Naive B cell (primary cell): ENCODE measurements around the gene LAMA2. TPM values are rescaled to one million over a fixed set of nuclear protein-coding genes. Genes with fewer than 3 reads are reported as not detected.

Source experiments
- ATAC-seq, 2 donors: fragments of 150-1000 bp; cut with Tn5 transposase; 2 replicates each; pipeline ENCODE4 v1.10.0; 2021; ENCODE audit warnings: low read depth in 2 of 2, mild to moderate bottlenecking in 2 of 2, moderate library complexity in 2 of 2
- DNase-seq: peaks from one replicate; pipeline ENCODE4 v3.0.0; 2022
- H3K27ac Mint-ChIP-seq, 6 donors: one replicate each; pipeline ENCODE4 v1.8.0; 2020 to 2022; ENCODE audit warnings: mild to moderate bottlenecking in 6 of 6, mixed read lengths in 6 of 6, moderate library complexity in 5 of 6, inconsistent platforms in 2 of 6
- H3K27me3 Mint-ChIP-seq, 3 donors: one replicate each; pipeline ENCODE4 v1.8.0; 2021 to 2022; ENCODE audit warnings: mixed read lengths in 3 of 3, mild to moderate bottlenecking in 1 of 3
- H3K36me3 Mint-ChIP-seq, 2 donors: one replicate each; pipeline ENCODE4 v1.8.0; 2020 to 2022; ENCODE audit warnings: mixed read lengths in 2 of 2, inconsistent platforms in 1 of 2, mild to moderate bottlenecking in 1 of 2
- H3K4me1 Mint-ChIP-seq, 3 donors: one replicate each; pipeline ENCODE4 v1.8.0; 2020 to 2022; ENCODE audit warnings: mixed read lengths in 3 of 3, inconsistent platforms in 1 of 3, mild to moderate bottlenecking in 1 of 3, moderate library complexity in 1 of 3
- H3K4me3 Mint-ChIP-seq, 8 donors: one replicate each; pipeline ENCODE4 v1.8.0; 2020 to 2022; ENCODE audit warnings: mild to moderate bottlenecking in 8 of 8, mixed read lengths in 8 of 8, moderate library complexity in 8 of 8, inconsistent platforms in 2 of 8
- H3K9me3 Mint-ChIP-seq, 7 donors: one replicate each; pipeline ENCODE4 v1.8.0; 2020 to 2022; ENCODE audit warnings: mixed read lengths in 7 of 7, mild to moderate bottlenecking in 5 of 7, inconsistent platforms in 2 of 7, moderate library complexity in 1 of 7
- polyA plus RNA-seq, 6 donors: library from polyadenylated mRNA; unstranded; fragments of 300-500 nt; fragmentation: Illumina TruSeq; gene quantifications; one replicate each; pipeline ENCODE4 v1.2.3, GENCODE V29; 2021; ENCODE audit warnings: low read depth in 6 of 6

Gene LAMA2
- polyA plus RNA-seq, 6 donors from 2014 or later: 0.28 TPM; not detected in 5

GRCh38 chr6:129175066-129175465 lies 292.1 kb downstream of the LAMA2 start:
- DNase-seq: no peak
- H3K4me1 Mint-ChIP-seq: no peaks in the 10 kb centered on the region
- H3K36me3 Mint-ChIP-seq: no peaks in the 10 kb centered on the region
- H3K27ac Mint-ChIP-seq: no peak overlapping the region
- no peak overlapping the region for H3K4me3 Mint-ChIP-seq
- H3K27me3 Mint-ChIP-seq: peaks cover 0 to 8% (median 0%) of the 10 kb centered on the region in 3 donors
- H3K9me3 Mint-ChIP-seq: peaks cover 0 to 5% (median 4%) of the 10 kb centered on the region in 7 donors
- no peak for ATAC-seq

GRCh38 chr6:129177801-129178200 lies 294.9 kb downstream of the LAMA2 start:
- H3K4me3 Mint-ChIP-seq: no peak overlapping the region
- DNase-seq (no peak), ATAC-seq (no peak)
- H3K27ac Mint-ChIP-seq: peak overlapping the region in 1 of 6 donors; percentile 72
- peaks cover 0 to 8% (median 0%) of the 10 kb centered on the region in 3 donors for H3K27me3 Mint-ChIP-seq
- H3K36me3 Mint-ChIP-seq: no peaks in the 10 kb centered on the region
- H3K4me1 Mint-ChIP-seq: no peaks in the 10 kb centered on the region
- H3K9me3 Mint-ChIP-seq: peaks cover 0 to 7% (median 3%) of the 10 kb centered on the region in 7 donors

GRCh38 chr6:129179283-129179682 lies 296.3 kb downstream of the LAMA2 start:
- Mint-ChIP-seq H3K27me3 (no peaks in the 10 kb centered on the region), H3K36me3 (no peaks in the 10 kb centered on the region), H3K27ac (no peak overlapping the region), H3K4me3 (no peak overlapping the region), H3K4me1 (no peaks in the 10 kb centered on the region), H3K9me3 (peaks cover 0 to 4% (median 0%) of the 10 kb centered on the region in 7 donors)
- DNase-seq (no peak), ATAC-seq (no peak)

- ATAC-seq: no peak
- Mint-ChIP-seq H3K27ac (peak overlapping the region in 1 of 6 donors; percentile 23), H3K36me3 (no peaks in the 10 kb centered on the region), H3K27me3 (no peaks in the 10 kb centered on the region), H3K4me3 (no peak overlapping the region), H3K4me1 (no peaks in the 10 kb centered on the region), H3K9me3 (peaks cover 0 to 3% (median 0%) of the 10 kb centered on the region in 7 donors)
- DNase-seq: no peak
Observed at GRCh38 chr6:129181001-129181400, 298.1 kb downstream of the LAMA2 start.

GRCh38 chr6:129183187-129183591 lies 300.3 kb downstream of the LAMA2 start:
- no peak overlapping the region for H3K27ac Mint-ChIP-seq
- no peak overlapping the region for H3K4me3 Mint-ChIP-seq
- H3K9me3 Mint-ChIP-seq: peaks cover 0 to 3% (median 0%) of the 10 kb centered on the region in 7 donors
- H3K4me1 Mint-ChIP-seq: no peaks in the 10 kb centered on the region
- no peaks in the 10 kb centered on the region for H3K36me3 Mint-ChIP-seq
- no peaks in the 10 kb centered on the region for H3K27me3 Mint-ChIP-seq
- no peak for DNase-seq
- no peak for ATAC-seq

GRCh38 chr6:129183681-129184301 lies 300.9 kb downstream of the LAMA2 start:
- H3K27ac Mint-ChIP-seq: no peak overlapping the region
- DNase-seq (no peak), ATAC-seq (no peak)
- no peaks in the 10 kb centered on the region for H3K27me3 Mint-ChIP-seq
- no peaks in the 10 kb centered on the region for H3K4me1 Mint-ChIP-seq
- H3K36me3 Mint-ChIP-seq: no peaks in the 10 kb centered on the region
- peaks cover 0 to 3% (median 0%) of the 10 kb centered on the region in 7 donors for H3K9me3 Mint-ChIP-seq
- no peak overlapping the region for H3K4me3 Mint-ChIP-seq

GRCh38 chr6:129184324-129184723 lies 301.4 kb downstream of the LAMA2 start:
- H3K36me3 Mint-ChIP-seq: no peaks in the 10 kb centered on the region
- no peak overlapping the region for H3K4me3 Mint-ChIP-seq
- H3K27me3 Mint-ChIP-seq: no peaks in the 10 kb centered on the region
- no peaks in the 10 kb centered on the region for H3K4me1 Mint-ChIP-seq
- no peak for ATAC-seq
- peaks cover 0 to 3% (median 0%) of the 10 kb centered on the region in 7 donors for H3K9me3 Mint-ChIP-seq
- DNase-seq: no peak
- no peak overlapping the region for H3K27ac Mint-ChIP-seq

GRCh38 chr6:129184808-129185366 lies 301.9 kb downstream of the LAMA2 start:
- H3K9me3 Mint-ChIP-seq: peaks cover 0 to 3% (median 0%) of the 10 kb centered on the region in 7 donors
- H3K36me3 Mint-ChIP-seq: no peaks in the 10 kb centered on the region
- H3K27ac Mint-ChIP-seq: no peak overlapping the region
- no peaks in the 10 kb centered on the region for H3K27me3 Mint-ChIP-seq
- no peak overlapping the region for H3K4me3 Mint-ChIP-seq
- H3K4me1 Mint-ChIP-seq: no peaks in the 10 kb centered on the region
- DNase-seq (no peak), ATAC-seq (no peak)

- H3K27ac Mint-ChIP-seq: no peak overlapping the region
Observed at GRCh38 chr6:129186988-129187387, 304.1 kb downstream of the LAMA2 start.

GRCh38 chr6:129188306-129188705 lies 305.4 kb downstream of the LAMA2 start:
- Mint-ChIP-seq H3K27me3 (no peaks in the 10 kb centered on the region), H3K4me1 (peaks cover 0 to 2% (median 0%) of the 10 kb centered on the region in 3 donors), H3K36me3 (no peaks in the 10 kb centered on the region), H3K27ac (no peak overlapping the region), H3K9me3 (peaks cover 0 to 3% (median 0%) of the 10 kb centered on the region in 7 donors), H3K4me3 (no peak overlapping the region)
- DNase-seq: no peak
- ATAC-seq: no peak

More at GRCh38 chr6:129186988-129187387, 304.1 kb downstream of the LAMA2 start:
- H3K4me1 Mint-ChIP-seq: peaks cover 0 to 2% (median 0%) of the 10 kb centered on the region in 3 donors
- no peaks in the 10 kb centered on the region for H3K27me3 Mint-ChIP-seq
- ATAC-seq: no peak
- H3K36me3 Mint-ChIP-seq: no peaks in the 10 kb centered on the region
- H3K9me3 Mint-ChIP-seq: peaks cover 0 to 3% (median 0%) of the 10 kb centered on the region in 7 donors
- no peak for DNase-seq
- H3K4me3 Mint-ChIP-seq: no peak overlapping the region

GRCh38 chr6:129188795-129189194 lies 305.9 kb downstream of the LAMA2 start:
- Mint-ChIP-seq H3K4me1 (peaks cover 0 to 2% (median 0%) of the 10 kb centered on the region in 3 donors), H3K4me3 (no peak overlapping the region), H3K27me3 (no peaks in the 10 kb centered on the region), H3K27ac (no peak overlapping the region), H3K36me3 (no peaks in the 10 kb centered on the region), H3K9me3 (peaks cover 0 to 3% (median 0%) of the 10 kb centered on the region in 7 donors)
- ATAC-seq (no peak), DNase-seq (no peak)

- DNase-seq (no peak), ATAC-seq (no peak)
- Mint-ChIP-seq H3K36me3 (no peaks in the 10 kb centered on the region), H3K4me1 (peaks cover 0 to 2% (median 0%) of the 10 kb centered on the region in 3 donors), H3K9me3 (peaks cover 0 to 3% (median 0%) of the 10 kb centered on the region in 7 donors), H3K27me3 (peaks cover 0 to under 1% (median 0%) of the 10 kb centered on the region in 3 donors), H3K27ac (no peak overlapping the region), H3K4me3 (no peak overlapping the region)
Observed at GRCh38 chr6:129189266-129189665, 306.3 kb downstream of the LAMA2 start.

- H3K4me3 Mint-ChIP-seq: no peak overlapping the region
- ATAC-seq (no peak), DNase-seq (no peak)
- H3K27me3 Mint-ChIP-seq: peaks cover 0 to 4% (median 0%) of the 10 kb centered on the region in 3 donors
- H3K9me3 Mint-ChIP-seq: no peaks in the 10 kb centered on the region
- no peak overlapping the region for H3K27ac Mint-ChIP-seq
- H3K36me3 Mint-ChIP-seq: no peaks in the 10 kb centered on the region
- H3K4me1 Mint-ChIP-seq: peaks cover 0 to 2% (median 0%) of the 10 kb centered on the region in 3 donors
Observed at GRCh38 chr6:129191235-129191634, 308.3 kb downstream of the LAMA2 start.

GRCh38 chr6:129192458-129192989 lies 309.6 kb downstream of the LAMA2 start:
- H3K27me3 Mint-ChIP-seq: peaks cover 0 to 4% (median 0%) of the 10 kb centered on the region in 3 donors
- no peaks in the 10 kb centered on the region for H3K36me3 Mint-ChIP-seq
- H3K4me3 Mint-ChIP-seq: no peak overlapping the region
- H3K27ac Mint-ChIP-seq: no peak overlapping the region
- no peaks in the 10 kb centered on the region for H3K9me3 Mint-ChIP-seq
- H3K4me1 Mint-ChIP-seq: peaks cover 0 to 2% (median 0%) of the 10 kb centered on the region in 3 donors
- DNase-seq: no peak
- ATAC-seq: no peak
